Measurements from ENCODE around the gene TGFBR3L. TPM values are rescaled to one million over a fixed set of nuclear protein-coding genes. Genes with fewer than 3 reads are reported as not detected.

TGFBR3L gene
- total RNA-seq, 2 donors from 2014 or later = 22.1 to 26.7 TPM

DNA sequence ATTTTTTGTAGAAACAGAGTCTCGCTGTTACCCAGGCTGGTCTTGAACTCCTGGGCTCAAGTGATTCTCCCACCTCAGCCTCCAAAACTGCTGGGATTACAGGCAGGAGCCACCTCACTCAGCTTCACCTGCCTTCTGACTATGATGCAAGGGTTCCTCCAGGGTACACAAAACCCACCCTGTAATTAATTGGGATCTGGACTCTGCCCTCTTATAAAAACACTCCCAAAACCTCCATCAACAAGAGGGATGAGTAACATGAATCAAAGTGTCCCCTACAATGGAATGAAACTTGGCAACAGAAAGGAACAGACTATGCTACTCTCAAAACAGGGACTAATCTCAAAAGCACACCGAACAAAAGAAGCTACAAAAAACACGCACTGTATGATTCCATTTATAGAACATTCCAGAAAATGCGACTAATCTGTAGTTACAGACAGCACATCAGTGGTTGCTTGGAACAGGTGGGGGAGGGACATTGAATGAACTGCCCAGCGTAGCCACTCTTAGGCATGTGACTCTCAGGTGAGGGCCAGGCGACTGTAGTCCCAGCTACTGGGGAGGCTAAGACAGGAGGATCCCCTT is 37.3 kb upstream of the TGFBR3L start:
- peaks cover 0 to 5% of the 10 kb centered on the region in 2 donors for H3K27me3 ChIP-seq
- peaks cover 0 to 17% of the 10 kb centered on the region in 2 donors for H3K4me1 ChIP-seq
- H3K4me3 ChIP-seq = no peak overlapping the region
- no peak overlapping the region for H3K27ac ChIP-seq
- H3K36me3 ChIP-seq = no peaks in the 10 kb centered on the region
- no peaks in the 10 kb centered on the region for H3K9me3 ChIP-seq
- no peak for DNase-seq (ENCODE audit: low spot score)
- TF ChIP-seq, protein P1, sequence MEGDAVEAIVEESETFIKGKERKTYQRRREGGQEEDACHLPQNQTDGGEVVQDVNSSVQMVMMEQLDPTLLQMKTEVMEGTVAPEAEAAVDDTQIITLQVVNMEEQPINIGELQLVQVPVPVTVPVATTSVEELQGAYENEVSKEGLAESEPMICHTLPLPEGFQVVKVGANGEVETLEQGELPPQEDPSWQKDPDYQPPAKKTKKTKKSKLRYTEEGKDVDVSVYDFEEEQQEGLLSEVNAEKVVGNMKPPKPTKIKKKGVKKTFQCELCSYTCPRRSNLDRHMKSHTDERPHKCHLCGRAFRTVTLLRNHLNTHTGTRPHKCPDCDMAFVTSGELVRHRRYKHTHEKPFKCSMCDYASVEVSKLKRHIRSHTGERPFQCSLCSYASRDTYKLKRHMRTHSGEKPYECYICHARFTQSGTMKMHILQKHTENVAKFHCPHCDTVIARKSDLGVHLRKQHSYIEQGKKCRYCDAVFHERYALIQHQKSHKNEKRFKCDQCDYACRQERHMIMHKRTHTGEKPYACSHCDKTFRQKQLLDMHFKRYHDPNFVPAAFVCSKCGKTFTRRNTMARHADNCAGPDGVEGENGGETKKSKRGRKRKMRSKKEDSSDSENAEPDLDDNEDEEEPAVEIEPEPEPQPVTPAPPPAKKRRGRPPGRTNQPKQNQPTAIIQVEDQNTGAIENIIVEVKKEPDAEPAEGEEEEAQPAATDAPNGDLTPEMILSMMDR (IDR thresholded peaks at IDR 0.05) = no peak

DNA sequence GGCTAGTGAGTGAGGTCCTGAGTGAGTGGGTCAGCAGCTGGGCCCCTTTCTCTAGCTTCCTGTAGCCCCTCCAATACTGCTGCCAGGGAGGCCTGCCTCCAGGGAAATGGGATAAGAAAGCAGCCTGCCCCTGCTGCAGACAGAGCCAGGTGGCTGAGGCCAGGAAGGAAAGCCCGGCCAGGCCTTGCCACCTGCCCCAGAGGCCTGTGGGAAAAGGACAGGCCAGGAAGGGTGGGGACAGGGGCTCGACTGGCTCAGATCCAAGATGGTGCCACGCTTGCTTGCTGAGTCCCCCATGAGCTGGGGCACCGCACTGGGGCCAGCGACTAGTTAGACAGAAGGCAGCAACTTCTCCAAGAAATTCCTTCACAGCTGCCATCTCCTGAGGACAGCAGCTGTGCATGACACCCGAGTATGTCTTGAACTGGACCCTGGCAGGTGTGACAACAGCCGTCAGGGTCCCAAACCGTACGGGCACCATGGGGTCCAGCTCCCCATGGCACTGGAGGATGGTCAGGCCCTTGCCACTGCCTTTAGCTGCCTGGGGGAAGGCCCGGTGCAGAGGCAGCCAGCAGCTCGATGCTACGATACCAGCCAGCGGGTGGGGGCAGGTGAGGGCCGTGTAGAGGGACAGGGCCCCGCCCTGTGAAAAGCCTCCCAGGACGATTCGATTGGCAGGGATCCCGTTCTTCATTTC is 35.4 kb upstream of the TGFBR3L start:
- H3K27me3 ChIP-seq = no peaks in the 10 kb centered on the region
- H3K4me1 ChIP-seq = peaks cover 0 to 4% of the 10 kb centered on the region in 2 donors
- H3K4me3 ChIP-seq = no peak overlapping the region
- no peak overlapping the region for H3K27ac ChIP-seq
- TF ChIP-seq, protein P1 (IDR thresholded peaks at IDR 0.05) = no peak
- H3K36me3 ChIP-seq = no peaks in the 10 kb centered on the region
- no peak for DNase-seq (ENCODE audit: low spot score)
- H3K9me3 ChIP-seq = no peaks in the 10 kb centered on the region

DNA sequence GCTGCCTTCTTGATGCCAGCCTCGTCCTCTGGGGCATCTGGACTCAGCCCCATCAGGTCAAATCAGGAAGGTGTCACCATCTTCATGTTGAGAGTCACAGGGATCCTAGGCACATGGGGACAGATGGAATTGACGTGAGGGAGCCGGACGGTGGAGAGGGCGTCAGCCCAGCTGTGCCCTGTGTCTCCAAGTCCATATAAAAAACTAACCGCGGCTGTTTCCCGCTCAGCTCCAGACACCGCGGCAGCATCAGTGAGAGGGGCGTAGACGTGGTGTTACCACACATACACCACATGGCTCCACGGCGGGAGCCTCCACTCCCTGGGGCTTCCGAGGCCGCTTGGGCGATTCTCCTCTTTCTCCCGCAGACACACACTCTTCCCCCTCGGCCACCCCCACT is 34.8 kb upstream of the TGFBR3L start:
- H3K27me3 ChIP-seq = no peaks in the 10 kb centered on the region
- H3K4me1 ChIP-seq = no peaks in the 10 kb centered on the region
- no peaks in the 10 kb centered on the region for H3K36me3 ChIP-seq
- no peaks in the 10 kb centered on the region for H3K9me3 ChIP-seq
- no peak overlapping the region for H3K4me3 ChIP-seq
- H3K27ac ChIP-seq = no peak overlapping the region
- TF ChIP-seq, protein P1 (IDR thresholded peaks at IDR 0.05) = no peak
- no peak for DNase-seq (ENCODE audit: low spot score)

DNA sequence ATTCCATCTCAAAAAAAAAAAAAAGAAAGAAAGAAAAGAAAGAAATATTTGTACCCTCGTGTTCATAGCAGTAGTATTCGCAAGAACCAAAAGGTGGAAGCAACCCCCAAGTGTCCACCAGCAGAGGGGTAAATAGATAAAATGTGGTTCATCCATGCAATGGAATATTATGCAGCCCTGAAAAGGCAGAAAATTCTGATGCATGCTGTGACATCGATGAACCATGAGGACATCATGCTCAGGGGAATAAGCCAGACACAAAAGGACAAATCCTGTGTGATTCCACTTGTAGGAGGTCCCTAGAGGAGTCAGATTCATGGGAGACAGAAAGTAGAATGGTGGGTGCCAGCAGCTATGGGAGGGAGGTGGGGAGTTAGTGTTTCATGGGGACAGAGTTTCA is 32.7 kb upstream of the TGFBR3L start:
- Histone ChIP-seq H3K27ac (no peak overlapping the region), H3K9me3 (no peaks in the 10 kb centered on the region), H3K36me3 (no peaks in the 10 kb centered on the region), H3K4me3 (no peak overlapping the region), H3K4me1 (no peaks in the 10 kb centered on the region), H3K27me3 (no peaks in the 10 kb centered on the region)
- no peak for DNase-seq (ENCODE audit: low spot score)
- TF ChIP-seq, protein P1 (IDR thresholded peaks at IDR 0.05) = no peak

DNA sequence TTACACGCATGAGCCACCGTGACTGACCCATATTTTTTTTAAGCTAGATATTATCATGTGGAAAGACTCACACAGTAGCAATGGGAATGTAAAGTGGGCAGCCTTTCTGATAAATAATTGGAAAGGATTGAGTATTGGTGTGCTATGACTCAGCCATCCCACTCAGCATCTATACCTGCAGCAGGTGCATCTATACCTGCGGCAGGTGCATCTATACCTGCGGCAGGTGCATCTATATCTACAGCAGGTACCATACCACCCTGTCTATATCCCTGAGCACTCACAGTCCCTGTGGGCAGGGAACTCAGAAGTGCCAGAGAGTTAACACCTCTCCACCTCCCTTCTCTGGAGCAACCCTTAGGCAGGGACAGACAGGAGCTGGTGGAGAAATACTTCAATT is 31.5 kb upstream of the TGFBR3L start:
- Histone ChIP-seq H3K27ac (no peak overlapping the region), H3K27me3 (peaks cover 0 to 2% of the 10 kb centered on the region in 2 donors), H3K4me3 (no peak overlapping the region), H3K36me3 (no peaks in the 10 kb centered on the region), H3K4me1 (peaks cover 0 to 2% of the 10 kb centered on the region in 2 donors), H3K9me3 (no peaks in the 10 kb centered on the region)
- TF ChIP-seq, protein P1 (IDR thresholded peaks at IDR 0.05) = no peak
- DNase-seq (ENCODE audit: low spot score) = no peak

Data from right atrium auricular region (tissue), 2 donors.